ENCODE measurements around the gene CCDC74B.

DNA sequence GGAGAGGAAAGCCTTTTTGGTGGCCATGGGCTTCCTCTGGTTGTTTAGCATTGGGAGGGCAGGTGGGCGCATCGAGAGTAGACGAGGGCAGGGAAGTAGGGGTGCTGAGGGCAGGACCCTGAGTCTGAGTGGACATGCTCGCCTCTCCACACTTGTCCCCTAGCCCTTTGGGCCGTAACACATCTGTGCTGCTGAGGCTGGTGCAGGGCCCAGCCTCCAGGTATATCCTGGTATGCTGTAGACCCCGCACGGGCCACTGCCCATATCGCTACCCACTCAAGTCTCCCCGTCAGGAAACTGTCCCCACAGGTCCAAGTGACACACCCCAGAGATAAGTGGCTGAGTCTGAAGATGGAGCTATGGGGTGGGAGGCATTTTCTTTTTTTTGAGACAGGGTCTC lies 13.7 kb upstream of the CCDC74B start:
- TF ChIP-seq, protein P1, sequence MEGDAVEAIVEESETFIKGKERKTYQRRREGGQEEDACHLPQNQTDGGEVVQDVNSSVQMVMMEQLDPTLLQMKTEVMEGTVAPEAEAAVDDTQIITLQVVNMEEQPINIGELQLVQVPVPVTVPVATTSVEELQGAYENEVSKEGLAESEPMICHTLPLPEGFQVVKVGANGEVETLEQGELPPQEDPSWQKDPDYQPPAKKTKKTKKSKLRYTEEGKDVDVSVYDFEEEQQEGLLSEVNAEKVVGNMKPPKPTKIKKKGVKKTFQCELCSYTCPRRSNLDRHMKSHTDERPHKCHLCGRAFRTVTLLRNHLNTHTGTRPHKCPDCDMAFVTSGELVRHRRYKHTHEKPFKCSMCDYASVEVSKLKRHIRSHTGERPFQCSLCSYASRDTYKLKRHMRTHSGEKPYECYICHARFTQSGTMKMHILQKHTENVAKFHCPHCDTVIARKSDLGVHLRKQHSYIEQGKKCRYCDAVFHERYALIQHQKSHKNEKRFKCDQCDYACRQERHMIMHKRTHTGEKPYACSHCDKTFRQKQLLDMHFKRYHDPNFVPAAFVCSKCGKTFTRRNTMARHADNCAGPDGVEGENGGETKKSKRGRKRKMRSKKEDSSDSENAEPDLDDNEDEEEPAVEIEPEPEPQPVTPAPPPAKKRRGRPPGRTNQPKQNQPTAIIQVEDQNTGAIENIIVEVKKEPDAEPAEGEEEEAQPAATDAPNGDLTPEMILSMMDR (IDR thresholded peaks at IDR 0.05; ENCODE audit: low read depth, low read length, missing input control), result no peak
- TF ChIP-seq SP1 (IDR thresholded peaks at IDR 0.05), result no peak
- TF ChIP-seq, protein P2, sequence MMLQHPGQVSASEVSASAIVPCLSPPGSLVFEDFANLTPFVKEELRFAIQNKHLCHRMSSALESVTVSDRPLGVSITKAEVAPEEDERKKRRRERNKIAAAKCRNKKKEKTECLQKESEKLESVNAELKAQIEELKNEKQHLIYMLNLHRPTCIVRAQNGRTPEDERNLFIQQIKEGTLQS (IDR thresholded peaks at IDR 0.05), result no peak
- no peak for TF ChIP-seq YY1 (IDR thresholded peaks at IDR 0.05)
